Frontal cortex (tissue), 4 donors: ENCODE results near the gene UBE2L6. TPM values are rescaled to one million over a fixed set of nuclear protein-coding genes. Genes with fewer than 3 reads are reported as not detected.

Experiments used
- DNase-seq, 2 donors: peaks; one replicate each; pipeline ENCODE4 v3.0.0; 2012; ENCODE audit warnings: low spot score in 2 of 2
- FAIRE-seq: peaks from 2 replicates; lab custom pipeline; 2012; peaks lifted over from hg19 to GRCh38; lab: Jason Lieb, UNC
- total RNA-seq: library from RNA; depleted of rRNA; stranded (reverse); fragments of >200 nt; gene quantifications from one replicate; pipeline ENCODE4 v1.2.3, GENCODE V29; 2014
- donor health status: control.
- donor health status: control.
- donor health status: control.

UBE2L6 gene
- 57.9 TPM for total RNA-seq

DNA sequence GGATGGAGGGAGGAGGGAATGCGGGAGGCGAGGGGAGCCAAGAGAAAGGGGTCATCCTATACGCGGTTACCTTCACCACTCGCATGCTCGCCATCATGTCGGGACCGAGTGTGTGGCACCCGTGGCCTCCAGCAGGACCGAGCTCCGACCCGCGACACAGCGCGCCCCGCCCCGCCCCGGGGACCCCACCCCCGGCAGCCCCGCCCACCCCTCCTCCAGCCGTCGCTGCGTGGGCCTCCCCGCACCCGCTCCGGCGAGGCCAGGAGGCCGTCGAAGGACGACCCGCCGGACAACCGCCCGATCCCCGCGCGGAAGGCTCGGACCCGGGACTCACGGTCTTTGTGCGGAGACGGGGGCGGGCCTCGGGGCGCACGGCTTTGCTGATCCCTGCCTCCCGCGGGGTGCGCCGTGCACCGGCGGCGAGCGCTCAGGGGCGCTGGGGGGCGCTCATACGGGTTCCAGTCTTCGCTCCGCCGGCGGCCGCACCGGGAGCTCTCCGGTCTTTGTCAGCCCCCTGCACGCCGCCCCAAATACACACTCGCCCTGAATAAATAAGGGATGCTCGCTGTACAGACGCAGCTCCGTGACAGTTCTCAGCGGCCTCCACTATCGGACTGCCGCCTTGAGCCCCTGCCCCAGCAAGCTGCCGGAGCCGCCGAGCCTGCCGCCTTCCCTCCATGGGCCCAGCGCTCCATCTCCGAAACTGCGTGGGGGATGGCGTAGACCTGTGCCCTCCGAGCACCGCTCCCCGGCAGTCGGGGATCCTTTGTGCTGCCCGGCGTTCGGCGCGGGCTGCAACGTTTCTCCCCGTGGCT, at the start of gene UBE2L6:
Gene UBE2L6, minus strand, starts transcription at position 158 of the 815 bp plus-strand sequence. Its CDS starts 61 bp downstream, at position 97.
- FAIRE-seq (no peak), DNase-seq (peak; percentile 63 to 71)

DNA sequence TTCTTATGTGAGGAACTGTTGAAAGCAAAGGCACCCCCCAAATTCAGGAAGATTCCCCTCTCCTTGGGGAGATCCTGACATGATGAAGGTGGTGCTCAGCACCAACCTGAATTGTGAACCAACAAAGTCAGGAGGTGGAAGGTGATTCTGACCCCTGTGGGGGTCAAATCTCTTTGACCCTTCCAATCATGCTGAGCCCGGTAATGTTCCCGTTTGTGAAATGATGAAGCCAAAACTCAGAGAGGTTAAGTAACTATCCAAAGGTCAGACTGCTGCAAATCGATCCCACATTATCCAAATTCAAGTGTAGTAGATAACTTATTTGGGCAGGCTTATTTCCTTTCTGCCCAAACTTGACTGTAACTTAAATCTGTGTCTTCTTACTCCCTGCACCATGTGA, 49.1 kb upstream of the UBE2L6 start:
- no peak for FAIRE-seq
- DNase-seq = no peak

DNA sequence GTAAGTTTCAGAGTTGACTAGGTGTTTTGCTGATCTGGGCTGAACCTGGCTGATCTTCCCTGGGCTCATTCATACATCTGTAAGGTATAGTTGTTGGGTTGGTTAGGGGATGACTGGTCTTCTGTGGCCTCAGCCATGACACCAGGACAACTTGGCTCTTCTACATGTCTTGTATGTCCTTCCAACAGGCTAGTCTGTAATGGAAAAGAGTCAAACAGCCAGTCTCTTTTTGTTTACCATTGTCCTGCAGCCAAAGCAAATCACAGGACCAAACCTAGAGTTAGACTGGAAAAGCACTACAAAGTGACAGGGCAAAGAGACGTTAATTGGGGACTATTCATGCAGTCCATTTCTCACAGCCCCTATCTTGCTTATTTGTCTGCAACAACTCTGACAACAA, 47.8 kb upstream of the UBE2L6 start:
- FAIRE-seq = no peak
- DNase-seq = no peak

DNA sequence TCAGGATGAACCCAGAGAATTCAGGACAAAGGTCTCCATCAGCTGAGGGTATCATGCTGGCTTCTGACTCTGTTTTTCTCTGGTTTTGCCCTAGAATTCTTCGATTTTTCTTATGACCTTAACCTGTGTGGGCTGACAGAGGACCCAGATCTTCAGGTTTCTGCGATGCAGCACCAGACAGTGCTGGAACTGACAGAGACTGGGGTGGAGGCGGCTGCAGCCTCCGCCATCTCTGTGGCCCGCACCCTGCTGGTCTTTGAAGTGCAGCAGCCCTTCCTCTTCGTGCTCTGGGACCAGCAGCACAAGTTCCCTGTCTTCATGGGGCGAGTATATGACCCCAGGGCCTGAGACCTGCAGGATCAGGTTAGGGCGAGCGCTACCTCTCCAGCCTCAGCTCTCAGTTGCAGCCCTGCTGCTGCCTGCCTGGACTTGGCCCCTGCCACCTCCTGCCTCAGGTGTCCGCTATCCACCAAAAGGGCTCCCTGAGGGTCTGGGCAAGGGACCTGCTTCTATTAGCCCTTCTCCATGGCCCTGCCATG, 46.8 kb upstream of the UBE2L6 start:
- FAIRE-seq (no peak), DNase-seq (no peak)

GRCh38 chr11:57610170-57610569, 42.7 kb upstream of the UBE2L6 start:
- FAIRE-seq (no peak), DNase-seq (no peak)

DNA sequence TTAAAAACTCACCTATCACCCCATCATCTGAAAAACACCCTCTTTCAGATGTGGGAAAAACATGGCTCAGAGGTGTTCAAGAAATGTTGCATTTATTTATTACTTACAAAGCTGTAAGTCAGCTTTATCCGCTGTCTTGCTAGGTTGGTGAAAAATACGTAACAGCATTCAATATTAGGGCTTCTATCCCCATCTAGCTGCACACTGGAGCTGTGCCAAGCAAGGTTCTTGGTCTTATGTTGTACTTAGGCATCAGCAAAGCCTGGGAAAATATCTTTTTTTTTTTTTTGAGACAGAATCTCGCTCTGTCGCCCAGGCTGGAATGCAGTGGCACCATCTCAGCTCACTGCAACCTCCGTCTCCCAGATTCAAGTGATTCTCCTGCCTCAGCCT, 37.6 kb upstream of the UBE2L6 start:
- DNase-seq (no peak), FAIRE-seq (no peak)

- no peak for DNase-seq
- no peak for FAIRE-seq
Observed at GRCh38 chr11:57604296-57605027, 37.0 kb upstream of the UBE2L6 start.

DNA sequence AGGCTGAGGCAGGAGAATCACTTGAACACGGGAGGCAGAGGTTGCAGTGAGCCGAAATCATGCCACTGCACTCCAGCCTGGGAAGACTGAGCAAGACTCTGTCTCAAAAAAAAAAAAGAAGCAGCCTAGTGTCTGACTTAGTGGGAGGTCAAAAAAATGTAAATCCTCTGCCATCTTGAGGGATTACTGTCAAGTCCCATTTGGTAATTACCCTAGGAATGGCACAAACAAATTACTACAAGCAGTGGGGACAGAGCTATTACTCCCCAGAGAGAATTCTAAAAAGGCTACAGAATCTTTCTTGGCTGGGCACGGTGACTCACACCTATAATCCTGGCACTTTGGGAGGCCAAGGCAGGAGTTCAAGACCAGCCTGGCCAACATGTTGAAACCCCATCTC, 33.8 kb upstream of the UBE2L6 start:
- DNase-seq (no peak), FAIRE-seq (no peak)

- no peak for FAIRE-seq
- DNase-seq = no peak
Observed at GRCh38 chr11:57599381-57599780, 31.9 kb upstream of the UBE2L6 start.

GRCh38 chr11:57598831-57599155, 31.3 kb upstream of the UBE2L6 start:
- no peak for DNase-seq
- no peak for FAIRE-seq

DNA sequence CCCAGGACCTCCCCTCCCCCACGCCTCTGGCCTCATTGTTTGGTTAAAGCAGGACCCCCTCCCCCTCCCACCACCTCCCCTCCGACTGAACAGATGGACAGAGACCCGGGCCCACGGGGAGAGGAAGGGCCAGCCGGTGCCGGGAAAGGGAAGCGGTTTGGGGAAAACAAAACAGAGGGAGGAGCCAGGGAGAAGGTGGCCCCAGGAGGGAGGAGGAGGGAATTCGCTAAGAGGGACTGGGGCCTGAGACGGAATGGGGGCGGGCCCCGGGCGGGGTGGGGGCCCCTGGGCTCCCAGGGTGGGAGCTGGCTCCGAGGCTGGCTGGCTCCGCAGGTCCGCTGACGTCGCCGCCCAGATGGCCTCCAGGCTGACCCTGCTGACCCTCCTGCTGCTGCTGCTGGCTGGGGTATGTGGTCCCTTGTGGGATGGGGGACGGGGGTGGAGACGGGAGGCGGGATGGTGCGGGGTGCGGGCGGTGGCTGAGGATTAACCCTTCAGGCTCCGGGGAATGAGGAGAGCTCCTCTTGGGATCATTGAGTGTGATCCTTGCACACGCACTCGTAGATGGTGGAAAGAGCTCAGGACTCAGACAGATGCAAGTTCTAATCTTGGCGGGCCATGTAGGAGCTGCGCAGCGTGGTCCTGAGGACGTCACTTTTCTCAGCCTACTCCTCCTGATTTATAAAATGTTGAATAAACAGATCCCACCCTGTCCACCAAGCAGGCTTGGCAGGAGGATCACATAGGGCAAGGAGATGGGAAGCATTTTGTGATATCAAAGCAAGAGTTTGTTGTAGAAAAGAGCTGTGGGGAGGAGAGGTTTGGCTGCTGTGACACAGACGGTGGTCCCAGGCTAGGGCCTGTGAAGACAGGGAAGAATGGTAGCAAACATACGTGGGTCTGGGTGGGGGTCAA, 30.7 kb upstream of the UBE2L6 start:
- no peak for FAIRE-seq
- peak; percentile 44 to 79 for DNase-seq

- FAIRE-seq = no peak
- DNase-seq = peak; percentile 28 to 47
Observed at GRCh38 chr11:57597461-57597915, 30.0 kb upstream of the UBE2L6 start, which contains the start of gene SERPING1. Gene SERPING1, plus strand, starts transcription at chr11:57597685. Its CDS starts 586 bp downstream, at chr11:57598271.

DNA sequence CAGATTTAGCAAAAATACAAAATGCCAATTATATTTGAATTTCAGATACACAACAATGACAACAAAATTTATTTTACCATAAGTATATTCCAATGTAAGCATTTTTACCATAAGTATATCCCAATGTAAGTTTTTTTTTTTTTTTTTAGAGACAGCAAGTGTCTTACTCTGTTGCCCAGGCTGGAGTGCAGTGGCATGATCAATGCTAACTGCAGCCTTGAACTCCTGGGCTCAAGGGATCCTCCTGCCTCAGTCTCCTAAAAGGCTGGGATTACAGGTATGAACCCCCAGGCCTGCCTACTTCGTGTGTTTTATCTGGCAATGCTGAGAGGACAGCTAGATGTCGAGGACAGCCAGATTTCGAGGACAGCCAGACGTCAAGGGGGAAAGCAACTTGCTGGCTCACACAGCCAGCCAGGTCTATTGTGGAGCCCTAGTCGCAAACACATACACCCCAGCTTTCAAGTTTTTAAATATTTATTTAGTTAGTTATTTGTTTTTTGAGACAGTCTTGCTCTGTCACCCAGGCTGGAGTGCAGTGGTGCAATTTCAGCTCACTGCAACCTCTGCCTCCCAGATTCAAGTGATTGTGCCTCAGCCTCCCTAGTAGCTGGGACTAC, 28.9 kb upstream of the UBE2L6 start:
- no peak for FAIRE-seq
- DNase-seq = no peak

DNA sequence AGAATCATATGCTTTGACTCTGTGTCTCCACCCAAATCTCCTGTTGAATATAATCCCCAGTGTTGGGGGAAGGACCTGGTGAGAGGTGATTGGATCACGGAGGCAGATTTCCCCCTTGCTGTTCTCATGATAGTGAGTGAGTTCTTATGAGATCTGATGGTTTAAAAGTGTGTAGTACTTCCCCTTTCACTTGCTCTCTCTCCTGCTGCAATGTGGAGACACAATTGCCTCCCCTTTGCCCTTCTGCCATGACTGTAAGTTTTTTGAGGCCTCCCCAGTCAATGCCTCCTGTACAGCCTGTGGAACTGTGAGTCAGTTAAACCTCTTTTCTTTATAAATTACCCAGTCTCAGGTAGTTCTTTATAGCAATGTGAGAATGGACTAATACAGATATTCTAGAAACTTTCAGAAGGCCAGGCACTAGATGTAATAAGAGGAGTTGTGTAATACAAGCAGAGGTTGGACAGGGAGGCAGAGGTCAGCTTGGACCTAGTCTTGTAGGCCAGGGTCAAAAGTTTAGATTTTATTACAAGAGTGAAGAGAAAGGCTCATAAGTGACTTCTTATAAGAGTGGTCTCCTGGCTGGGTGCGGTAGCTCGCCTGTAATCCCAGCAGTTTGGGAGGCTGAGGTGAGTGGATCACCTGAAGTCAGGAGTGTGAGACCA, 20.7 kb upstream of the UBE2L6 start:
- FAIRE-seq (no peak), DNase-seq (no peak)

GRCh38 chr11:57586711-57587245, 19.3 kb upstream of the UBE2L6 start:
- DNase-seq (no peak), FAIRE-seq (no peak)

GRCh38 chr11:57585301-57585700, 17.8 kb upstream of the UBE2L6 start:
- no peak for DNase-seq
- FAIRE-seq = no peak

- DNase-seq (no peak), FAIRE-seq (no peak)
Observed at GRCh38 chr11:57584341-57584740, 16.9 kb upstream of the UBE2L6 start.

GRCh38 chr11:57574061-57574460, 6.6 kb upstream of the UBE2L6 start:
- FAIRE-seq = no peak
- no peak for DNase-seq

DNA sequence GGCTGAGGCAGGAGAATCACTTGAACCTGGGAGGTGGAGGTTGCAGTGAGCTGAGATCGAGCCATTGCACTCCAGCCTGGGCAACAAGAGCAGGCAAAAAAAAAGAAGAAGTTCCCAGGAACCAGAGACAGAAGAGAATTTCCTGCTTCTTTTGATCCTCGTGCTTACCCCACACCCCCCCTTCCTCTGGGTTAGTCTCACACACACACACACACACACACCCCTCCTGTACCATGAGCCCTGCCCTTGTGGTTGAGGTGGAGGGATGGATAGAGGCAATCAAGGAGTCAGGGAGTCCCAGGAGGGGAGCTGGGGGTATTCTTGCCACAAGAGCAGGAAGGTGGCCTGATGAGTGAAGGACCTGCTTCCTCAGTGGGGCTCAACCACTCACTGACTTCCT, 4.1 kb upstream of the UBE2L6 start:
- no peak for FAIRE-seq

More for the DNA sequence above, 4.1 kb upstream of the UBE2L6 start:
- no peak for DNase-seq
